Tibial nerve (tissue), 4 donors: ENCODE data around the gene BOD1L1. TPM values are rescaled to one million over a fixed set of nuclear protein-coding genes. Genes with fewer than 3 reads are reported as not detected.

ENCODE experiments used
- DNase-seq, 2 donors: peaks; one replicate each; pipeline ENCODE4 v3.0.0-alpha.2; 2019; ENCODE audit warnings: low spot score in 2 of 2
- H3K27ac ChIP-seq, 4 donors: fragments of 200-600 bp; sonication (generic) in 3 of 4; one replicate each; pipeline ENCODE4 v1.5.1; 2017 to 2019; ENCODE audit warnings: mild to moderate bottlenecking in 1 of 4
- H3K27me3 ChIP-seq, 2 donors: fragments of 200-600 bp; sonication (generic) in 1 of 2; one replicate each; pipeline versions ENCODE4 v1.5.1 to v1.6.0; 2017 to 2019
- H3K36me3 ChIP-seq, 3 donors: fragments of 200-600 bp; sonication (generic); one replicate each; pipeline ENCODE4 v1.5.1; 2018 to 2019
- H3K4me1 ChIP-seq, 4 donors: fragments of 200-600 bp; sonication (generic) in 3 of 4; one replicate each; pipeline ENCODE4 v1.5.1; 2017 to 2019
- H3K4me3 ChIP-seq, 4 donors: fragments of 200-600 bp; sonication (generic) in 3 of 4; one replicate each; pipeline ENCODE4 v1.5.1; 2017 to 2019; ENCODE audit warnings: mild to moderate bottlenecking in 1 of 4, moderate library complexity in 1 of 4
- H3K9me3 ChIP-seq, 4 donors: fragments of 200-600 bp; sonication (generic) in 3 of 4; one replicate each; pipeline ENCODE4 v1.5.1; 2017 to 2019
- CTCF ChIP-seq, 5 experiments: fragments of 200-600 bp in 3 of 5; fragments of 450-650 bp in 2 of 5; sonication (generic) in 3 of 5; IDR thresholded peaks; one replicate each; pipeline ENCODE4 v1.5.1; 2016 to 2019; ENCODE audit warnings: antibody characterized with exemption in 5 of 5, mild to moderate bottlenecking in 3 of 5, moderate library complexity in 2 of 5
- EP300 ChIP-seq, 2 donors: sonication (generic); formaldehyde crosslinking; IDR thresholded peaks; one replicate each; pipeline ENCODE4 v1.6.1; 2017; ENCODE audit warnings: antibody characterized with exemption in 2 of 2, mild to moderate bottlenecking in 1 of 2
- POLR2A ChIP-seq, 2 donors: fragments of 450-650 bp; IDR thresholded peaks; one replicate each; pipeline ENCODE4 v1.6.1; 2017; ENCODE audit warnings: antibody characterized with exemption in 2 of 2, mild to moderate bottlenecking in 2 of 2, moderate library complexity in 2 of 2
- WGBS, 2 donors: methylation state at CpG; one replicate each; pipeline ENCODE4 v1.1.5; 2018; 5-methylcytosine and 5-hydroxymethylcytosine counted together
- total RNA-seq, 4 donors: library from RNA; depleted of rRNA; stranded (reverse); fragments of >200 nt; gene quantifications; one replicate each; pipeline ENCODE4 v1.1.0, GENCODE V29; 2016

The BOD1L1 gene
- total RNA-seq, 4 donors from 2014 or later, result 41.5 to 53.8 (median 47.8) TPM

GRCh38 chr4:13537011-13537831, 90.3 kb downstream of the BOD1L1 start:
- TF ChIP-seq POLR2A (IDR thresholded peaks at IDR 0.05) (no peak), CTCF (IDR thresholded peaks at IDR 0.05) (no peak), EP300 (IDR thresholded peaks at IDR 0.05) (no peak)
- peaks cover 0 to 46% (median 9%) of the 10 kb centered on the region in 4 donors for H3K4me1 ChIP-seq
- H3K27me3 ChIP-seq, result peaks cover 2 to 100% of the 10 kb centered on the region in 2 donors

GRCh38 chr4:13536607-13537006, 90.9 kb downstream of the BOD1L1 start:
- TF ChIP-seq EP300 (IDR thresholded peaks at IDR 0.05), result no peak
- no peak for TF ChIP-seq CTCF (IDR thresholded peaks at IDR 0.05)
- TF ChIP-seq POLR2A (IDR thresholded peaks at IDR 0.05), result no peak
- H3K9me3 ChIP-seq, result peaks cover 0 to 3% (median 0%) of the 10 kb centered on the region in 4 donors
- peaks cover 2 to 100% of the 10 kb centered on the region in 2 donors for H3K27me3 ChIP-seq
- H3K36me3 ChIP-seq, result no peaks in the 10 kb centered on the region
- H3K4me1 ChIP-seq, result peaks cover 0 to 39% (median 8%) of the 10 kb centered on the region in 4 donors
- 34 to 38% methylated on average over 6 of the region's 6 CpGs for WGBS, 2 donors
- H3K27ac ChIP-seq, result no peak overlapping the region
- DNase-seq, result no peak
- no peak overlapping the region for H3K4me3 ChIP-seq

More at GRCh38 chr4:13537011-13537831, 90.3 kb downstream of the BOD1L1 start:
- Histone ChIP-seq H3K9me3 (peaks cover 0 to 3% (median 0%) of the 10 kb centered on the region in 4 donors), H3K27ac (no peak overlapping the region), H3K36me3 (no peaks in the 10 kb centered on the region), H3K4me3 (no peak overlapping the region)
- WGBS, 2 donors, result 23 to 25% methylated on average over 33 to 34 of the region's 34 CpGs
- DNase-seq, result no peak

- H3K4me1 ChIP-seq, result peaks cover 0 to 39% (median 7%) of the 10 kb centered on the region in 4 donors
- 4 to 9% methylated on average over 34 to 36 of the region's 39 CpGs for WGBS, 2 donors
- H3K27ac ChIP-seq, result no peak overlapping the region
- H3K36me3 ChIP-seq, result no peaks in the 10 kb centered on the region
- TF ChIP-seq POLR2A (IDR thresholded peaks at IDR 0.05) (no peak), EP300 (IDR thresholded peaks at IDR 0.05) (no peak), CTCF (IDR thresholded peaks at IDR 0.05) (no peak)
- peaks cover 2 to 100% of the 10 kb centered on the region in 2 donors for H3K27me3 ChIP-seq
- H3K4me3 ChIP-seq, result no peak overlapping the region
- H3K9me3 ChIP-seq, result peaks cover 0 to 3% (median 0%) of the 10 kb centered on the region in 4 donors
- DNase-seq, result no peak
Measured at GRCh38 chr4:13535708-13536361, 91.7 kb downstream of the BOD1L1 start.

GRCh38 chr4:13535118-13535517, 92.4 kb downstream of the BOD1L1 start:
- Histone ChIP-seq H3K4me1 (peaks cover 0 to 34% (median 3%) of the 10 kb centered on the region in 4 donors), H3K27ac (no peak overlapping the region), H3K4me3 (no peak overlapping the region), H3K9me3 (peaks cover 0 to 3% (median 0%) of the 10 kb centered on the region in 4 donors), H3K36me3 (no peaks in the 10 kb centered on the region), H3K27me3 (peaks cover 2 to 100% of the 10 kb centered on the region in 2 donors)
- DNase-seq, result no peak
- 6 to 9% methylated on average over 18 of the region's 18 CpGs for WGBS, 2 donors
- TF ChIP-seq POLR2A (IDR thresholded peaks at IDR 0.05) (no peak), CTCF (IDR thresholded peaks at IDR 0.05) (no peak), EP300 (IDR thresholded peaks at IDR 0.05) (no peak)
